Heart right ventricle (tissue), 16 donors: ENCODE results near the gene SOCS7. TPM values are rescaled to one million over a fixed set of nuclear protein-coding genes. Genes with fewer than 3 reads are reported as not detected.

ENCODE experiments used
- ATAC-seq, 8 donors: fragments of 200-7000 bp; cut with Tn5 transposase; one replicate each; pipeline ENCODE4 v1.9.1; 2020; ENCODE audit warnings: mild to moderate bottlenecking in 8 of 8, moderate library complexity in 8 of 8, moderate number of reproducible peaks in 1 of 8
- DNase-seq, 2 donors: peaks; one replicate each; pipeline ENCODE4 v3.0.0-alpha.2; 2020
- H3K27ac ChIP-seq, 10 donors: fragments of 200-600 bp; sonication (generic) in 2 of 10; one replicate each; pipeline versions ENCODE4 v1.5.0 to v1.8.0; 2020 to 2022; ENCODE audit warnings: mild to moderate bottlenecking in 3 of 10
- H3K27me3 ChIP-seq, 7 donors: fragments of 200-600 bp; one replicate each; pipeline ENCODE4 v1.8.0; 2021 to 2022; ENCODE audit warnings: mild to moderate bottlenecking in 2 of 7
- H3K36me3 ChIP-seq, 9 donors: fragments of 200-600 bp; sonication (generic) in 1 of 9; one replicate each; pipeline versions ENCODE4 v1.5.0 to v1.8.0; 2020 to 2022; ENCODE audit warnings: mild to moderate bottlenecking in 2 of 9
- H3K4me1 ChIP-seq, 9 donors: fragments of 200-600 bp; sonication (generic) in 1 of 9; one replicate each; pipeline versions ENCODE4 v1.5.0 to v1.8.0; 2020 to 2022; ENCODE audit warnings: mild to moderate bottlenecking in 4 of 9
- H3K4me3 ChIP-seq, 10 donors: fragments of 200-600 bp; sonication (generic) in 2 of 10; one replicate each; pipeline versions ENCODE4 v1.5.0 to v1.8.0; 2020 to 2022; ENCODE audit warnings: mild to moderate bottlenecking in 7 of 10, moderate library complexity in 2 of 10
- H3K9me3 ChIP-seq, 11 donors: fragments of 200-600 bp in 10 of 11; sonication (generic) in 2 of 11; one replicate each; pipeline versions ENCODE4 v1.5.0 to v1.8.0; 2013 to 2022; ENCODE audit warnings: mild to moderate bottlenecking in 2 of 11, control low read depth in 1 of 11, moderate library complexity in 1 of 11
- WGBS, 2 donors: extraction: QIAGEN DNeasy Blood & Tissue Kit; methylation state at CpG; one replicate each; pipeline ENCODE4 v1.1.7; 2013; ENCODE audit warnings: inconsistent platforms in 1 of 2; 5-methylcytosine and 5-hydroxymethylcytosine counted together
- intact Hi-C, 10 donors: fragments of 100-400 bp; cut with DNase I; formaldehyde crosslinking; loops; one replicate each; pipeline versions ENCODE4 v1.11.1 to v1.14.2; 2022
- polyA plus RNA-seq, 2 donors: library from polyadenylated mRNA; stranded (reverse); fragments of 200-250 nt; gene quantifications; one replicate each; pipeline ENCODE4 v1.2.3, GENCODE V29; 2013
- total RNA-seq, 10 donors: library from RNA; stranded (reverse); fragmentation: NEBNext Ultra II Directional in 3 of 10; extraction: Animal tissue kit (Norgen Biotek cat#: 25700) in 3 of 10; gene quantifications; one replicate each; pipeline versions ENCODE4 v1.2.1 to v1.2.4, GENCODE V29; 2021 to 2023
- TF ChIP-seq, protein P1 (sequence below), 9 donors: fragments of 200-600 bp; sonication (generic) in 2 of 9; IDR thresholded peaks; one replicate each; pipeline versions ENCODE4 v1.5.0 to v1.8.0; 2021 to 2022; ENCODE audit warnings: antibody characterized with exemption in 9 of 9, mild to moderate bottlenecking in 5 of 9, moderate library complexity in 1 of 9
- donor health status: Arrhythmogenic right ventricular cardiomyopathy.
- donor health status: ischemic (EF 13 %, LVEDD 7.1; RV severe dilation, severe dysfunction).
- donor health status: healthy with polysubstance abuse.
- donor health status: DM: no; HTN: yes; CAD: no.
- donor health status: DM: no; HTN: no; CAD: no.
- donor health status: ischemic (EF 25% LVEDD 6.9; RV normal size, moderate dysfunction).
- donor health status: ischemic (EF 25% LVEDD 5.7; RV mildly dilated, moderate dysfunction).
- donor health status: healthy.
- donor health status: DM: yes; HTN: yes; CAD: no.
- donor health status: Ischemic cardiomyopathy.
- donor health status: ischemic (EF 35%, LVEDD 5.7; RV mildly dilated, moderate dysfunction).
- donor health status: nonischemic (EF 11% LVEDD 7.7; RV severe dilation, severe dysfunction).
- donor health status: DM: yes; HTN: yes; CAD: no.
- donor health status: PGD.
- donor health status: ischemic (EF 29% LVEDD 5.4; RV normal size, mild dysfunction).
- donor health status: nonischemic (EF 23%, LVEDD 6.1; RV moderate dilation, normal function).

Gene SOCS7
- total and polyA plus RNA-seq, 12 donors = 2.9 to 23.8 (median 15.1) TPM

DNA sequence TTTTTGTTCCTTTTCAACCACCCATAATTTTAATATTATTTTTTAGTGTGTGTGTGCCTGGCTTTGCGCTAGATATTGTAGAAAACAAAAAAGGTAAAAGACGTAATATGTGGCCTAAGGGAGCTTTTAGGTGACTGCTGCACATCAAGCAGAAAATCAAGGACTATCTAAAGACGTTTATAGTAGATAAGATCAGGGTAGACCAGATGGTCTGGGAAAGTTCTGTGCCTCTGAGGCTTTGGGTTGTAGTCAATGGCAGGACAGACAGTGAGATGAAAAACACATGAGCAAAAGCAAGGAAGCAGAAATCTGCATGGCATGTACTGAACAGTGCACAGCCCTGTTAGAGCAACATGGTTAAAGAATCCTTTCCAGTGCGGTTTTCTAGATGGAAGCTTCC lies 49.8 kb downstream of the SOCS7 start:
- WGBS, 2 donors = 85 to 86% methylated on average over 4 of the region's 4 CpGs
- no peaks in the 10 kb centered on the region for H3K27me3 ChIP-seq
- H3K4me3 ChIP-seq = no peak overlapping the region
- no peak for ATAC-seq
- intact Hi-C loops = loop anchor here in 1 of 10 donors (10.0 kb wide), 1 partner anchor 77 kb away; no protein-coding TSS in a partner anchor
- peaks cover 0 to 75% (median 32%) of the 10 kb centered on the region in 9 donors for H3K36me3 ChIP-seq
- no peaks in the 10 kb centered on the region for H3K9me3 ChIP-seq
- H3K4me1 ChIP-seq = peaks cover 0 to 5% (median 0%) of the 10 kb centered on the region in 9 donors
- TF ChIP-seq, protein P1, sequence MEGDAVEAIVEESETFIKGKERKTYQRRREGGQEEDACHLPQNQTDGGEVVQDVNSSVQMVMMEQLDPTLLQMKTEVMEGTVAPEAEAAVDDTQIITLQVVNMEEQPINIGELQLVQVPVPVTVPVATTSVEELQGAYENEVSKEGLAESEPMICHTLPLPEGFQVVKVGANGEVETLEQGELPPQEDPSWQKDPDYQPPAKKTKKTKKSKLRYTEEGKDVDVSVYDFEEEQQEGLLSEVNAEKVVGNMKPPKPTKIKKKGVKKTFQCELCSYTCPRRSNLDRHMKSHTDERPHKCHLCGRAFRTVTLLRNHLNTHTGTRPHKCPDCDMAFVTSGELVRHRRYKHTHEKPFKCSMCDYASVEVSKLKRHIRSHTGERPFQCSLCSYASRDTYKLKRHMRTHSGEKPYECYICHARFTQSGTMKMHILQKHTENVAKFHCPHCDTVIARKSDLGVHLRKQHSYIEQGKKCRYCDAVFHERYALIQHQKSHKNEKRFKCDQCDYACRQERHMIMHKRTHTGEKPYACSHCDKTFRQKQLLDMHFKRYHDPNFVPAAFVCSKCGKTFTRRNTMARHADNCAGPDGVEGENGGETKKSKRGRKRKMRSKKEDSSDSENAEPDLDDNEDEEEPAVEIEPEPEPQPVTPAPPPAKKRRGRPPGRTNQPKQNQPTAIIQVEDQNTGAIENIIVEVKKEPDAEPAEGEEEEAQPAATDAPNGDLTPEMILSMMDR (IDR thresholded peaks at IDR 0.05) = no peak
- DNase-seq = no peak
- no peak overlapping the region for H3K27ac ChIP-seq

DNA sequence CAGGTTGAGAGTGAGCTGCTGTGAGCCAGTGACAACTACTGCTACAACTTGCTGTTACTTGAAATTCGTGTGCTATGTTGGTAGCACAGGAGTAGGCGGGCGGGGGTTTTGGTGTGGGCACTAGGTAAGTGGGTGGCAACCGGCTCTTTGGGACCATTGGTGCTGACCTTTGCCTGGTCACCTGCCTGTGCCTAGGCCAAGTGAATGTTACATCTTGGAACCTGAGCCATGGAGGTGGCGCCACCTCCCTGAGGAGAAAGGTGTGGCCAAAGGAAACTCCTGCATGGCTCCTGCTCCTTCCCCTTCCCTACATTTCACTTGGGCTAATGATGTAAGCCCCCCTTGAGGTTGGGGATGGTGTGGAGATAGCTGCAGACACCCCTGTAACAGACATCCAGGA lies 51.3 kb downstream of the SOCS7 start:
- TF ChIP-seq, protein P1 (IDR thresholded peaks at IDR 0.05) = no peak
- intact Hi-C loops = loop anchor here in 1 of 10 donors (10.0 kb wide), 1 partner anchor 78 kb away; no protein-coding TSS in a partner anchor
- WGBS, 2 donors = 96 to 98% methylated on average over 5 of the region's 5 CpGs
- no peak overlapping the region for H3K4me3 ChIP-seq
- H3K4me1 ChIP-seq = peaks cover 0 to 5% (median 0%) of the 10 kb centered on the region in 9 donors
- peaks cover 0 to 61% (median 17%) of the 10 kb centered on the region in 9 donors for H3K36me3 ChIP-seq
- no peak for ATAC-seq
- H3K9me3 ChIP-seq = no peaks in the 10 kb centered on the region
- H3K27me3 ChIP-seq = no peaks in the 10 kb centered on the region
- H3K27ac ChIP-seq = peak overlapping the region in 1 of 10 donors; percentile 1
- no peak for DNase-seq

DNA sequence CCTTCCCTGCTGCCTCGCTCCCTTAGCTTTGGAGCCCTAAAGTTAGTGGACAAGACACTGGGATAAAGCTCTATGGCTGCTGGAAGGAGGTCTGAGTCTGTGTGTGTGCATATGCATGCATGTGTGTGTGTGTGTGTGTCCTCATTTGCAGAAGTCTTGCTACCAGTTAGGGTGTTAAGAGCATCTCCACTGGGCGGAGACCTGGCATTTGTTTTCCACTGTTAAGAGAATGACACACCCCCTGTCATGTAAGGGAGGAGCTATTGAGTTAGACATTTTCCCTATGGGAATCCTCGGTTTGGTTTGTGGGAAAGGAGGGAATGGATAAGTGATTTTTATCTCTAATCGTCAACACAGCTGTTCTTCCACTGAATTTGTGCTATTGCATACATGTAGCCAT lies 51.8 kb downstream of the SOCS7 start:
- ATAC-seq (peak in 4 of 8 donors; percentile 17 to 62 (median 40)), DNase-seq (no peak)
- Histone ChIP-seq H3K27ac (no peak overlapping the region), H3K9me3 (no peaks in the 10 kb centered on the region), H3K4me3 (no peak overlapping the region), H3K27me3 (no peaks in the 10 kb centered on the region), H3K4me1 (peaks cover 0 to 5% (median 0%) of the 10 kb centered on the region in 9 donors), H3K36me3 (peaks cover 0 to 55% (median 16%) of the 10 kb centered on the region in 9 donors)
- TF ChIP-seq, protein P1 (IDR thresholded peaks at IDR 0.05) = no peak
- intact Hi-C loops = loop anchor here in 1 of 10 donors (10.0 kb wide), 1 partner anchor 79 kb away; no protein-coding TSS in a partner anchor
- 54 to 55% methylated on average over 4 of the region's 4 CpGs for WGBS, 2 donors

DNA sequence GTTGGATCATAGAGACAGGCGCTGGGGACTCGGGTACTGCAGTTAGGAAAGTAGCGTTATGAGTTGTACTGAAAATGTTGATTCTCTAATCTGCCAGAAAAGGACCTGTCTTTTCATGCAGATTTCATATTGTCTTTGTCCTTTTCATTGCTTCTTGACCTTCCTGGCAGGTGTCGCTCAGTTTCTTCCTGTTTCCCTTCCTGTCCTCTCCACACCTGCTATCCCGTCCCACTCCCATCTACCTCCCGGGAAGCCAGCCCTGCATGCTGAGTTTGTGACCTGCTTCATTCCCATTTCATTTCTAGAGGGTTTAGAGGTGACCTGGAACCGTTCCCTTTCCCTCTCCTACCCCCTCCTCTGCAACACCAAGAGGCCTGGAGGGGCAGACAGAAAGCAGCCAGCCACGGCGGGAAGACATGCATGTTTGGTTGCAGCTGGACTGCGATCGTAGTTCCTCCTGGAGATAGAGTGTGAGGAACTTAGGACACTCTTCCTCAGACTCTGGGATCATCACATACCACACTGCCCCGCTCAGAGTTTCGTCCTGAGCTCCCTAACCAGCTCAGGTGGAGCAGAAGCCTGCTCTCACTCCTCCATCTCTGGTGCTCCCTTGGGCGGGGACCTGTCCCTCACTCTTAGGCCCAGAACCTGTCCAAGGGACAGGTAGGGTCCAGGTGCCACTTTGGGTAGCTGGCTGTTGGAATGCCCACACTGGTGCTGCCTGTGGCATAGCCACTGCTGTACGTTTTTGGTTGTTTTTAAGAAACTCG lies 52.7 kb downstream of the SOCS7 start:
- Histone ChIP-seq H3K9me3 (no peaks in the 10 kb centered on the region), H3K27me3 (no peaks in the 10 kb centered on the region), H3K27ac (no peak overlapping the region), H3K36me3 (peaks cover 0 to 46% (median 15%) of the 10 kb centered on the region in 9 donors), H3K4me3 (no peak overlapping the region), H3K4me1 (peaks cover 0 to 5% (median 0%) of the 10 kb centered on the region in 9 donors)
- no peak for DNase-seq
- peak in 1 of 8 donors; percentile 23 for ATAC-seq
- intact Hi-C loops = loop anchor here in 1 of 10 donors (10.0 kb wide), 1 partner anchor 80 kb away; no protein-coding TSS in a partner anchor
- TF ChIP-seq, protein P1 (IDR thresholded peaks at IDR 0.05) = no peak
- WGBS, 2 donors = 78 to 80% methylated on average over 16 of the region's 16 CpGs
